HCT116 (cell line): ENCODE data around the gene OSBPL8. TPM values are rescaled to one million over a fixed set of nuclear protein-coding genes. Genes with fewer than 3 reads are reported as not detected.

Experiments used
- ATAC-seq: fragments of 200-7000 bp; cut with Tn5 transposase; 2 replicates; pipeline ENCODE4 v1.9.1; 2020; ENCODE audit warnings: mild to moderate bottlenecking, moderate library complexity
- BruUV-seq: library from RNA; stranded (reverse); fragments of 400-500 nt; replicated peaks from 2 replicates; lab custom pipeline; 2021; lab: Mats Ljungman, UMichigan
- CTCF ChIA-PET: fragments of 300-600 bp; sonication (Branson Sonifier 250); formaldehyde crosslinking; loops from one replicate; lab custom pipeline; 2021; ENCODE audit warnings: antibody characterized with exemption; lab: Charles Lee
- POLR2A ChIA-PET: fragments of 300-600, 350-600 bp; sonication (Branson Sonifier 250); formaldehyde crosslinking; loops from one replicate; lab custom pipeline; 2021; ENCODE audit warnings: antibody characterized with exemption; lab: Charles Lee
- RAD21 ChIA-PET, 2 experiments: fragments of 300-600 bp; sonication (Branson Sonifier 250); formaldehyde crosslinking; loops; one replicate each; lab custom pipeline; 2023; ENCODE audit warnings: low total read pairs in 2 of 2; ENCODE audit not compliant: uncharacterized antibody in 2 of 2, unreplicated experiment in 2 of 2, low non-redundant PET in 1 of 2; lab: Charles Lee
- DNase-seq: peaks from one replicate; pipeline ENCODE4 v3.0.0-alpha.2; 2010; ENCODE audit warnings: low read depth, low spot score
- H2AFZ ChIP-seq: fragments of 200-600 bp; shearing (Covaris generic), sonication (generic); 2 replicates; pipeline ENCODE4 v1.6.1; 2017; ENCODE audit warnings: low read depth, mixed run types, mixed read lengths, antibody characterized with exemption, low read length; ENCODE audit not compliant: poor library complexity, severe bottlenecking
- H3K27ac ChIP-seq: 2 replicates; pipeline ENCODE4 v1.5.1; 2012; ENCODE audit warnings: low read depth, low read length
- H3K27me3 ChIP-seq: fragments of 200-600 bp; sonication (generic); 2 replicates; pipeline ENCODE4 v1.6.1; 2016; ENCODE audit warnings: mixed run types, low read length, mixed read lengths; ENCODE audit not compliant: insufficient read depth
- H3K36me3 ChIP-seq, 2 experiments: fragments of 200-500 bp in 1 of 2; fragments of 200-600 bp in 1 of 2; sonication (Bioruptor generic) in 1 of 2; sonication (generic) in 1 of 2; 2 replicates each; pipeline versions ENCODE4 v1.5.1 to v1.6.1; 2014 to 2016; ENCODE audit warnings: low read length in 2 of 2, inconsistent platforms in 1 of 2, mixed read lengths in 1 of 2, mixed run types in 1 of 2; ENCODE audit not compliant: insufficient read depth in 2 of 2, control insufficient read depth in 1 of 2
- H3K4me1 ChIP-seq, 2 experiments: fragments of 200-600 bp in 1 of 2; sonication (generic) in 1 of 2; 2 replicates each; pipeline versions ENCODE4 v1.5.1 to v1.6.1; 2012 to 2017; ENCODE audit warnings: low read length in 2 of 2, inconsistent platforms in 1 of 2, mild to moderate bottlenecking in 1 of 2, mixed read lengths in 1 of 2, mixed run types in 1 of 2, moderate library complexity in 1 of 2; ENCODE audit not compliant: insufficient read depth in 2 of 2, control insufficient read depth in 1 of 2
- H3K4me2 ChIP-seq: fragments of 200-600 bp; sonication (generic); 2 replicates; pipeline ENCODE4 v1.6.1; 2017; ENCODE audit warnings: mixed run types, low read length, mixed read lengths
- H3K4me3 ChIP-seq, 2 experiments: fragments of 200-600 bp in 1 of 2; sonication (generic) in 1 of 2; replicated peaks in 1 of 2; 2 replicates each; pipeline ENCODE4 v1.5.1; 2011 to 2016; ENCODE audit warnings: low read length in 2 of 2, control low read depth in 1 of 2, low read depth in 1 of 2, mild to moderate bottlenecking in 1 of 2, mixed read lengths in 1 of 2, mixed run types in 1 of 2
- H3K79me2 ChIP-seq: fragments of 200-600 bp; sonication (generic); 2 replicates; pipeline ENCODE4 v1.6.1; 2017; ENCODE audit warnings: mild to moderate bottlenecking, mixed run types, low read length, moderate library complexity, mixed read lengths; ENCODE audit not compliant: insufficient read depth
- H3K9ac ChIP-seq: fragments of 200-600 bp; sonication (generic); 2 replicates; pipeline ENCODE4 v1.6.1; 2016; ENCODE audit warnings: low read length, mixed read lengths
- H3K9me2 ChIP-seq: fragments of 200-600 bp; sonication (generic), shearing (Covaris generic); 2 replicates; pipeline ENCODE4 v1.6.1; 2017; ENCODE audit warnings: mixed run types, mild to moderate bottlenecking, moderate library complexity; ENCODE audit not compliant: insufficient read depth
- H3K9me3 ChIP-seq, 2 experiments: fragments of 200-500 bp in 1 of 2; fragments of 200-600 bp in 1 of 2; sonication (Bioruptor generic) in 1 of 2; sonication (generic) in 1 of 2; 2 replicates each; pipeline ENCODE4 v1.6.1; 2014 to 2017; ENCODE audit warnings: low read length in 2 of 2, mixed read lengths in 2 of 2, inconsistent platforms in 1 of 2, low read depth in 1 of 2, mild to moderate bottlenecking in 1 of 2, mixed run types in 1 of 2, moderate library complexity in 1 of 2; ENCODE audit not compliant: control insufficient read depth in 1 of 2, insufficient read depth in 1 of 2
- H4K20me1 ChIP-seq: fragments of 200-600 bp; sonication (generic), shearing (Covaris generic); 2 replicates; pipeline ENCODE4 v1.6.1; 2017; ENCODE audit warnings: mixed run types, mild to moderate bottlenecking, moderate library complexity; ENCODE audit not compliant: insufficient read depth
- CBX3 ChIP-seq: IDR thresholded peaks from 2 replicates; pipeline ENCODE4 v1.6.1; 2012; ENCODE audit warnings: low read depth
- CEBPB ChIP-seq: IDR thresholded peaks from 2 replicates; pipeline ENCODE4 v1.6.1; 2012; ENCODE audit warnings: low read depth
- EGR1 ChIP-seq: IDR thresholded peaks from 2 replicates; pipeline ENCODE4 v1.6.1; 2012; ENCODE audit warnings: low read depth
- ELF1 ChIP-seq: IDR thresholded peaks from 2 replicates; pipeline ENCODE4 v1.6.1; 2012; ENCODE audit warnings: low read depth, borderline replicate concordance
- EZH2 ChIP-seq: fragments of 200-600 bp; sonication (generic); IDR thresholded peaks from 2 replicates; pipeline ENCODE4 v1.6.1; 2017; ENCODE audit warnings: antibody characterized with exemption, mixed run types
- POLR2A ChIP-seq: IDR thresholded peaks from 2 replicates; pipeline ENCODE4 v1.7.0; 2011; ENCODE audit warnings: borderline replicate concordance; ENCODE audit not compliant: insufficient read depth, insufficient read length; ENCODE audit errors: extremely low read depth
- SIN3A ChIP-seq: IDR thresholded peaks from 2 replicates; pipeline ENCODE4 v1.6.1; 2012; ENCODE audit warnings: low read depth
- SP1 ChIP-seq: IDR thresholded peaks from 2 replicates; pipeline ENCODE4 v1.6.1; 2012; ENCODE audit warnings: low read depth
- TCF7L2 ChIP-seq: IDR thresholded peaks from 2 replicates; pipeline ENCODE4 v1.7.0; 2011; ENCODE audit warnings: borderline replicate concordance, inconsistent platforms; ENCODE audit not compliant: insufficient read depth, insufficient read length; ENCODE audit errors: extremely low read depth
- YY1 ChIP-seq: IDR thresholded peaks from 2 replicates; pipeline ENCODE4 v1.6.1; 2011; ENCODE audit warnings: low read length, low read depth, moderate library complexity, mild to moderate bottlenecking; ENCODE audit not compliant: insufficient replicate concordance; ENCODE audit errors: extremely low read depth
- ZNF274 ChIP-seq: fragments of 200-500 bp; sonication (Bioruptor generic); IDR thresholded peaks from 2 replicates; pipeline ENCODE4 v1.6.1; 2014; ENCODE audit warnings: mild to moderate bottlenecking, low read depth, low read length, inconsistent platforms
- intact Hi-C: fragments of 100-400 bp; cut with micrococcal nuclease; formaldehyde crosslinking; loops from 2 replicates; pipeline ENCODE4 v1.10.0; 2022
- total RNA-seq: library from RNA; stranded (reverse); gene quantifications from one replicate; pipeline ENCODE4 v1.2.1, GENCODE V29; 2021; ENCODE audit not compliant: unreplicated experiment
- TF ChIP-seq, protein P1 (sequence below): IDR thresholded peaks from 2 replicates; pipeline ENCODE4 v1.6.1; 2012
- TF ChIP-seq, protein P2 (sequence below): IDR thresholded peaks from 2 replicates; pipeline ENCODE4 v1.6.1; 2012

Gene OSBPL8
- total RNA-seq, 1 experiment from 2014 or later, result 115 TPM

DNA sequence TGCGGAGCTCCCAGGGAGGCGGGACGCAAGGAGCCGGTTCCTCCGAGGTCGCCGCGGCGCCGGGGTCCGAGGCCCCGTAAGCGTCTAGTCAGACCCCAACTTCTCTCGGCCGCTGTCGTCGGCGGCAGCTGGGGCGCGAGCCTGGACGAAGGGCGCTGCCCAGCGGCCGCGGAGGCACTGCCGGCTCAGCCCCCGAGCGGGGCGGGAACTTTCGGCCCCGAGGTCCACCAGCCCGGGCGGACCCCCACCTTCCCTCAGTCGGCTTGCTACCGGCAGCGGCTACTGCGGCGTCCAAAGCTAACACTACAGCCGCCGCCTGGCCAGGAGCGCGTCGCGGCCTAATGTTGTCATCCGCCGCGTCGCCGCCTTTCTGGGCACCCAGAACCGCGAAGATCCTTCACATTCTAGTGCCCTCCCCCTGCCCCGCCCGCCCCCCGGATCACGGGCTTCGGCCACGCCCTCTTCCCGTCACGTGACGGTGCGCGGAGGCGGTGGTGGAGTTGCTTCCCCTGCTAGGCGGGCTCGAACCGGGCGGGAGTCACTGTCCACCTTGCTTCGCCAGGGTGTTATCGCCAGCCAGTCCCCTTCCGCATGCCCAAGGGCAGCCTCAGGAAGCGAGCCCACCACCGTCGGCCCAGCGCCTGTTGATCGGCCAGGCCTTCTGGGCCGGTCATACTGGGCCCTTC is at the start of gene OSBPL8 (continued):
- peak; percentile 96 for TF ChIP-seq EGR1
- peak; percentile 33 for TF ChIP-seq TCF7L2
- TF ChIP-seq, protein P1, sequence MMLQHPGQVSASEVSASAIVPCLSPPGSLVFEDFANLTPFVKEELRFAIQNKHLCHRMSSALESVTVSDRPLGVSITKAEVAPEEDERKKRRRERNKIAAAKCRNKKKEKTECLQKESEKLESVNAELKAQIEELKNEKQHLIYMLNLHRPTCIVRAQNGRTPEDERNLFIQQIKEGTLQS, result no peak
- no peak for TF ChIP-seq ZNF274
- TF ChIP-seq SP1, result peak; percentile 81

DNA sequence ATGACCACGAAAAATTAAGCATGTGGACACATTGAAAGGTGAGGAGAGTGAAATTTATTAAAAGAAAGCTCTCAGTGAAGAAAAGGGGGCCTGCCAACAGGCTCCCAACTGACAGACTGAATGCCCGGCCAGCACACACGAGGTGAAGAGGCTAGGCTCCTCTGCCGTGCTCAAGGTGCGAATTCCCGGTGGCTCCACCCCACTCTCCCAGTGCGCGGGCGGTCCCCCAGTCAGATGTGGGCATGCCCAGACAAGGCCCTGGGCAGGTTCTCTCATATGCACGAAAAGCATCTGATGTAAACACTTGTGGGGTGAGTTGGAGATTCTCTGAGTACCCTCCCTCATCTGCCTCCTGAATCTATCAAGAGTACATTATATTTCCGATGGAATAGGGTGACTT is 48.5 kb upstream of the OSBPL8 start:
- Histone ChIP-seq H3K27ac (no peak overlapping the region), H3K79me2 (no peaks in the 10 kb centered on the region), H3K36me3 (no peaks in the 10 kb centered on the region), H3K4me1 (peaks cover 0 to 6% of the 10 kb centered on the region in 2 experiments; a peak in 1 of 4 replicates), H3K4me3 (no peak overlapping the region), H4K20me1 (no peaks in the 10 kb centered on the region), H3K9ac (no peak overlapping the region)
- ATAC-seq, result no peak
- BruUV-seq, result no TSS peak
- DNase-seq, result no peak
- no peak for TF ChIP-seq EZH2
- no peak for TF ChIP-seq EGR1
- no peak for TF ChIP-seq CEBPB
- TF ChIP-seq YY1, result no peak
- TF ChIP-seq CBX3, result no peak
- no peak for TF ChIP-seq SIN3A
- no peak for TF ChIP-seq ELF1
- TF ChIP-seq POLR2A, result no peak
- TF ChIP-seq, protein P2, sequence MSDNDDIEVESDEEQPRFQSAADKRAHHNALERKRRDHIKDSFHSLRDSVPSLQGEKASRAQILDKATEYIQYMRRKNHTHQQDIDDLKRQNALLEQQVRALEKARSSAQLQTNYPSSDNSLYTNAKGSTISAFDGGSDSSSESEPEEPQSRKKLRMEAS, result no peak
- TF ChIP-seq, all 23 proteins: peak for 0
- no peaks in the 10 kb centered on the region for H3K27me3 ChIP-seq
- H3K9me3 ChIP-seq, result no peaks in the 10 kb centered on the region
- H3K9me2 ChIP-seq, result no peaks in the 10 kb centered on the region
- POLR2A ChIA-PET, result no interaction called here
- no peak overlapping the region for H3K4me2 ChIP-seq
- H2AFZ ChIP-seq, result no peak overlapping the region
- intact Hi-C loops, result no loop called here
- CTCF ChIA-PET, result no interaction called here
- RAD21 ChIA-PET, result no interaction called here
